ENCODE data around the gene NEURL4. TPM values are rescaled to one million over a fixed set of nuclear protein-coding genes. Genes with fewer than 3 reads are reported as not detected.

NEURL4 gene
- total RNA-seq, 1 donor from 2014 or later = 22.6 TPM

- Histone ChIP-seq H3K9me3 (no peaks in the 10 kb centered on the region), H3K4me1 (peaks cover 24% of the 10 kb centered on the region), H3K27me3 (no peaks in the 10 kb centered on the region), H3K27ac (peak overlapping the region; percentile 52), H3K36me3 (no peaks in the 10 kb centered on the region), H3K4me3 (peak overlapping the region; percentile 43)
- TF ChIP-seq CTCF (IDR thresholded peaks at IDR 0.05) (no peak), POLR2A (IDR thresholded peaks at IDR 0.05) (no peak), POLR2AphosphoS5 (IDR thresholded peaks at IDR 0.05; ENCODE audit: insufficient read depth in 1 of 2, low read depth in 1 of 2) (no peak)
- intact Hi-C loops (cut with DNase I) = no loop called here
- DNase-seq (ENCODE audit: extremely low spot score in 2 of 2) = no peak
Measured at GRCh38 chr17:7282752-7283321, 46.3 kb downstream of the NEURL4 start.

- H3K36me3 ChIP-seq = no peaks in the 10 kb centered on the region
- H3K4me3 ChIP-seq = peak overlapping the region; percentile 43
- no peak for TF ChIP-seq CTCF (IDR thresholded peaks at IDR 0.05)
- peak in 1 of 2 donors; percentile 23 for TF ChIP-seq POLR2AphosphoS5 (IDR thresholded peaks at IDR 0.05; ENCODE audit: insufficient read depth in 1 of 2, low read depth in 1 of 2)
- H3K9me3 ChIP-seq = no peaks in the 10 kb centered on the region
- peaks cover 24% of the 10 kb centered on the region for H3K4me1 ChIP-seq
- intact Hi-C loops (cut with DNase I) = loop anchor here (2.0 kb wide), 1 partner anchor 15 kb away; no protein-coding TSS in a partner anchor
- no peaks in the 10 kb centered on the region for H3K27me3 ChIP-seq
- DNase-seq (ENCODE audit: extremely low spot score in 2 of 2) = no peak
- peak overlapping the region; percentile 52 for H3K27ac ChIP-seq
Measured at GRCh38 chr17:7281953-7282751, 47.0 kb downstream of the NEURL4 start.

DNA sequence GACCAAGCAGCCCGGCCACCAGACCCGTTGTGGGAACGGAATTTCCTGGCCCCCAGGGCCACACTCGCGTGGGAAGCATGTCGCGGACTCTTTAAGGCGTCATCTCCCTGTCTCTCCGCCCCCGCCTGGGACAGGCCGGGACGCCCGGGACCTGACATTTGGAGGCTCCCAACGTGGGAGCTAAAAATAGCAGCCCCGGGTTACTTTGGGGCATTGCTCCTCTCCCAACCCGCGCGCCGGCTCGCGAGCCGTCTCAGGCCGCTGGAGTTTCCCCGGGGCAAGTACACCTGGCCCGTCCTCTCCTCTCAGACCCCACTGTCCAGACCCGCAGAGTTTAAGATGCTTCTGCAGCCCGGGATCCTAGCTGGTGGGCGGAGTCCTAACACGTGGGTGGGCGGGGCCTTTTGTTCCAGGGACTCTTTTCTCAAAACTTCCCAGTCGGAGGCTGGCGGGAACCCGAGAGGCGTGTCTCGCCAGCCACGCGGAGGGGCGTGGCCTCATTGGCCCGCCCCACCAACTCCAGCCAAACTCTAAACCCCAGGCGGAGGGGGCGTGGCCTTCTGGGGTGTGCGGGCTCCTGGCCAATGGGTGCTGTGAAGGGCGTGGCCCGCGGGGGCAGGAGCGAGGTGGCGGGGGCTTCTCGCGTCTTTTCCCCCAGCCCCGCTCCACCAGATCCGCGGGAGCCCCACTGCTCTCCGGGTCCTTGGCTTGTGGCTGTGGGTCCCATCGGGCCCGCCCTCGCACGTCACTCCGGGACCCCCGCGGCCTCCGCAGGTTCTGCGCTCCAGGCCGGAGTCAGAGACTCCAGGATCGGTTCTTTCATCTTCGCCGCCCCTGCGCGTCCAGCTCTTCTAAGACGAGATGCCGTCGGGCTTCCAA lies 47.8 kb downstream of the NEURL4 start, which contains the start of gene SLC2A4:
Gene SLC2A4 (plus strand): TSS at position 645 of the 879 bp plus-strand sequence. CDS start 217 bp downstream, at position 862.
- H3K36me3 ChIP-seq = no peaks in the 10 kb centered on the region
- TF ChIP-seq CTCF (IDR thresholded peaks at IDR 0.05) (no peak), POLR2AphosphoS5 (IDR thresholded peaks at IDR 0.05; ENCODE audit: insufficient read depth in 1 of 2, low read depth in 1 of 2) (peak; percentile 63 to 76)
- peak within 1 kb of the TSS; percentile 77 for H3K27ac ChIP-seq
- peak within 1 kb of the TSS; percentile 43 for H3K4me3 ChIP-seq
- H3K27me3 ChIP-seq = no peaks in the 10 kb centered on the region
- DNase-seq (ENCODE audit: extremely low spot score in 2 of 2) = no peak
- peaks cover 24% of the 10 kb centered on the region for H3K4me1 ChIP-seq
- intact Hi-C loops (cut with DNase I) = loop anchor here (2.0 kb wide), 1 partner anchor 15 kb away; no protein-coding TSS in a partner anchor
- H3K9me3 ChIP-seq = no peaks in the 10 kb centered on the region

GRCh38 chr17:7280519-7281073 lies 48.5 kb downstream of the NEURL4 start:
- Histone ChIP-seq H3K27ac (peak overlapping the region; percentile 77), H3K4me1 (peaks cover 24% of the 10 kb centered on the region), H3K27me3 (no peaks in the 10 kb centered on the region), H3K9me3 (no peaks in the 10 kb centered on the region), H3K4me3 (peak overlapping the region; percentile 43), H3K36me3 (no peaks in the 10 kb centered on the region)
- DNase-seq (ENCODE audit: extremely low spot score in 2 of 2) = no peak
- TF ChIP-seq POLR2A (IDR thresholded peaks at IDR 0.05) (no peak), POLR2AphosphoS5 (IDR thresholded peaks at IDR 0.05; ENCODE audit: insufficient read depth in 1 of 2, low read depth in 1 of 2) (peak in 1 of 2 donors; percentile 51), CTCF (IDR thresholded peaks at IDR 0.05) (peak; percentile 83 to 92 (median 90))
- intact Hi-C loops (cut with DNase I) = loop anchor here (2.0 kb wide), 1 partner anchor 16 kb away; no protein-coding TSS in a partner anchor
